ENCODE measurements around the gene RERE.
"Not testable (repeated sequence)": the region's sequence is repeated elsewhere in the genome, so short reads cannot be mapped to it uniquely, and the experiment has no call there.

The RERE gene

DNA sequence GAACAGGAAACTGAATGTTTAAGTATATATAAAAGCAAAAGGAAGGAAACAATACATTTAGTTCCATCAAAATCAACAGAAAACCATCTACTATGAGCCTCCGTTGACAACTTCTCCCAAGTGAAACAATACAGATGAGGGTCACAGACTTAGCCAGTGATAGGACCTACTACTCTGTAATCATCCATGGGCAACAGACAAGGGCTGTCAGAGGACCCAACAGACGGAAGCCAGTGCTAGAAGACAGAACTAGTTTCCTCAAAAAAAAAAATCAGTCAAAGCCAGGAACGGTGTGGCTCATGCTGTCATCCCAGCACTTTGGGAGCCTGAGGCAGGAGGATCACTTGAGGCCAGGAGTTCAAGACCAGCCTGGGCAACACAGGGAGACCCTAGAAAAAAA, 20.6 kb downstream of the RERE start:
- no peak for FAIRE-seq

DNA sequence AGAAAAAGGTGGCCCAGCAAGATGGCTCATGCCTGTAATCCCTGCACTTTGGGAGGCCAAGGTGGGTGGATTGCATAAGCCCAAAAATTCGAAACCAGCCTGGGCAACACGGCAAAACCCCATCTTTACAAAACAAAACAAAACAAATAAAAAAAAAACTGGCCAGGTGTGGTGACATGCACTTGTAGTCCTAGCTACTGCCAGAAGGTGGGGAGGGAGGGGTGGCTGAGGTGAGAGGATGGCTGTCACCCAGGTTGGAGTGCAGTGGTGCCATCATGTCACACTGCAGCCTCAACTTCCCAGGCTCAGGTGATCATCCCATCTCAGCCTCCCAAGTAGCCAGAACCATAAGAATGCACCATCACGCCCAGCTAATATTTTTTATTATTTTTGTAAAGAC, 22.8 kb downstream of the RERE start:
- FAIRE-seq = no peak

DNA sequence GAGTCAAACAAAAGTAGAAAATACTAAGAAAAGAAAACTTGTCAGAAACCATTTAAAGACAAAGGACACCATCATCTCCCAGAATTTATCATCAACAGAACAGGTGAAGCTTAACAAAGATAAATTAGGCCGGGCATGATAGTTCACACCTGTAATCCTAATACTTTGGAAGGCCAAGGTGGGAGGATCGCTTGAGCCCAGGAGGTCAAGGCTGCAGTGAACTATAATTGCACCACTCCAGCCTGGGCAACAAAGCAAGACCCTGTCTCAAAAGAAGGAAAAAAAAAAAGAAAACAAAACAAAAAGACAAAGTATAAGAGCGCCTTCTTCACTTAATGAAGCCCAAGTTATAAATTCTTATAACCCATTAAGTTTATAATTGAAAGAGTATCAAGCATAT, 25.6 kb downstream of the RERE start:
- no peak for FAIRE-seq

DNA sequence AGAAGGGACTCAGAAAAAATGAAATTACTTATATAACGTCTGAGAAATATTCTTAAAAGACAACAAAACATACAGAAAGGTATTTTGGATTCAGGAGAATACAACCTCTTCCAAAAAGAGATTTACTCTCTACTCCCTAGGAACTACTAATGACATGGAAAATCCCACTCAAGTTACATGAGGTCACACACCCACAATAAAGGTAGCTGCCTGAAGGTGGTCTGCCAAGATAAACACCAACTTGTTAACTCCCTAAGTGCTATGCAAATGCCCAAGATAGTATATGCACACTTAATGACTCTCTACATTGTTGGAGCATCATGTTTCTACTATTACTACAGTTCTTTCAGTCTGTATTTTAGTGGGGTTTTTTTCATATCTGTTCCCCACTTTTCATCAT, 26.5 kb downstream of the RERE start:
- FAIRE-seq = no peak

DNA sequence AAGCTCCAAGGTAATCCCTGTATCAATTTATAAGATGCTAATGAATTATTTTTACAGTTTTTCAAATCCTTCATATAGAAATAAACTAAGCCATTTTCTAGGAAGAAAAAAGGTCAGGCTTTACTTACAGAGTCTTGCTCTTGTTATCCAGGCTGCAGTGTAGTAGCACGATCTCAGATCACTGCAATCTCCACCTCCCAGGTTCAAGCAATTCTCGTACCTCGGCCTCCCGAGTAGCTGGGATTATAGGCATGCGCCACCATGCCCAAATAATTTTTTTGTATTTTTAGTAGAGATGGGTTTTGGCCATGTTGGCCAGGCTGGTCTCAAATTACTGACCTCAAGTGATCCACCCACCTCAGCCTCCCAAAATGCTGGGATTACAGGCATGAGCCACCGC, 27.0 kb downstream of the RERE start:
- FAIRE-seq = no peak

DNA sequence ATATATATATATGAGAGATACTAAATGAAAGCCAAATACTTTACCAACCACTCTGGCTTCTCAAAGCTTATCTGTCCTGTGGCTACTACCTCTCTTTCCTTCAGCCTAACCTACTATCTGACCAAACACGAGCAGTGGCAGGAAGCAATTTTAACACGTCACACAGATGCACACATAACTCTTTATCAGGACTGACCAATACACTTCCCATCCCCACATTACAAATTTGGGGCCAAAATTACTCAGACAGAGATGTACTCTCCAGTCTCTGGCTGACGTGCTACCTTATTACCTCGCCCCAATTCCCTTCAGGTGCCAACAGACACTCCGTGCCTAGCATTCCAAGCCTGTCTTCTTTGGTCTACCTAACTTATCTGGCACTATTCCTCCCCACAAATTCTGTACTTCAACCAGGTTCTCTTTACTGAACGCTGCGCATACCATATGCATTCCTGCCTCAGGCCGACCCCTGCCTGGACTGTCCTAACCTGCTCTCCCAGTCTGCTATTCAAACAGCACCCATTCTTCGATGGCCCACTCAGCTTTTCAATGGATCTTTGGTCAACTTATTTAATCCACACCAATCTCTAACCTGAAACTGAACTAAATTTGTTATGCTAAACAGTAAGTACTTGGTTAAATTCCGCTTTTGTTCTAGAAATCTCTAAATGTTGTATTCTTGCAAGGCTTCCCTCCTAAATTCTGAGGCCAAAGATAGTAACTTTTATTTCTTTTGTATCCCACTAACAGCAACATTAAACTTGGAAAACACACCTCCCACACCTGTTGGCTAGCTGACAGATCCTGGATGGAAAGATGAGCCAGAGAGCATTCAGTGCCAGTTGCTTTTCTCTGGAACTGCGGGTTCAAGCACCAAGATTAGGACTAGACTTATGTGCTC, 27.9 kb downstream of the RERE start:
- FAIRE-seq = no peak

DNA sequence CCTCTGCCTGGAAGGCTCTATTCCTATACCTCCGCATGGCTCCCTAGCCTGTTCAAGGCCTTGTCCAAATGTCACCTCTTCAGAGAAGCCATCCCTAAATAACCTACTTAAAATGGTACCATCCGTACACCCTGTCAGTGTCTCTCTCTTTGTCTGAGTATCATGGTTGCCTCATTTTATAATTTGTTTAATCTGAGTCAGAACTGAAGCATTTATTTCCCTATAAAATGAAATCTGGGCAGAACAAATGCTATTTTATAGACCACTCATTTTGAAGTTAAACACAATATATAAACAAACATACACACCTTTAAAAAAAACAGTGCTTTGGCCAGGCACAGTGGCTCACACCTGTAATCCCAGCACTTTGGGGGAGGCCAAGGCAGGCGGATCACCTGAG, 30.2 kb downstream of the RERE start:
- FAIRE-seq = no peak

DNA sequence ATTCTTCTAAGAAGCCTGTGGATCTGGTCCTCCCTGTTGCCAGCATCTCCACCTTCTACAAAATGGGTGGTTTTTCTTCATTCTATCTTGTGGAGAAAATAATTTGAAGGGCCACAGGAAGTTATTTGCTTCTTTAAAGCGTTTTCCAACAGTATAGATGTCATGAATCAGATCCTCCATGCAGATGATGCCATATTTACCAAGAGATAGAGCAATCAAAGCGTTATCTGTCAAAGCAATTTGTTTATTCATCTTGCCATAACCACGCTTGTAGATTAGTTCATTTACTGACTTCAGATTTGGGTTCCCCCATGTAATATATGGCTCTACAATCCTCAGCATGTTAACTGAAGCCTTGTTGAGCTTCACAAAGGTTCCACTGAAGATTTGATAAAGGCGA, 31.2 kb downstream of the RERE start:
- FAIRE-seq = not testable (repeated sequence)

DNA sequence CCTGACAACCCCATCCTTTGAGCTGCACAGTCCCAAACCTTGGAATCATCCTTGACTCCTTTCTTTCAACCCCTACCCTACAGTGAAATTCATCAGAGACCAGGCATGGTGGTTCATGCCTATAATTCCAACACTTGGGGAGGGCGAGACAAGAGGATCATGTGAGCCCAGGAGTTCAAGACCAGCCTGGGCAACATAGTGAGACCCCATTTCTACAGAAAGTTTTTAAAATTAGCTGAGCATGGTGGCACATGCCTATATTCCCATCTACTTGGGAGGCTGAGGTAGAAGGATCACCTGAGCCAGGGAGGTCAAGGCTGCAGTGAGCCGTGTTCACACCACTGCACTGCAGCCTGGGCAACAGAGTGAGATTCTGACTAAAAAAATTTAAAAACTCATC, 34.5 kb downstream of the RERE start:
- FAIRE-seq = no peak

DNA sequence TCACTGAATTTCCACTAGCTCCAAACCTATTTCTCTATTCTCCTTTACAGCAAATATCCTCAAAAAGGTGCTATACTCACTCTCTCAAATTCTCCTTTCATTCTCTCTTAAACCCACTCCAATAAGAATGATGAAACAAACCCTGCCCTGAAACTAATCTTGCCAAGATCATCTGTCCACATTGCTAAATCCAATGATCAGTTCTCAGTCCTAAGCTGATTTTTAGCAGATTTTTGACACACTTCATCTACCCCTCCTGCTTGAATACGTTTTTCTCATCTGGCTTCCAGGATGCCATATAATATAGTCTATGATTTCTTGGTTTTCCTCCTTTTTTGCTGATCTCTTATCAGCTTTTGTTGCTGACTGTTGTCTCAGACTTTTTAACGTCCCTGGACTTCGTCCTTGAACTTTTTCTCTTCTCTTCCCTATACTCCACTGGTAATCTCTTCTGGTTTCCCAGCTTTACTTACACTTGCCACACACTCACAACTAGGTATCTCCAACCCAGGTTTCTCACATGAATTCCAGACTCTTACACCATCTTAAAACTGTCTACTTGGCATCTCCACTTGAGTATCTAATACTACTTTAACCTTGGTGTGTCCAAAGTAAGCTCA, 35.3 kb downstream of the RERE start:
- no peak for FAIRE-seq

DNA sequence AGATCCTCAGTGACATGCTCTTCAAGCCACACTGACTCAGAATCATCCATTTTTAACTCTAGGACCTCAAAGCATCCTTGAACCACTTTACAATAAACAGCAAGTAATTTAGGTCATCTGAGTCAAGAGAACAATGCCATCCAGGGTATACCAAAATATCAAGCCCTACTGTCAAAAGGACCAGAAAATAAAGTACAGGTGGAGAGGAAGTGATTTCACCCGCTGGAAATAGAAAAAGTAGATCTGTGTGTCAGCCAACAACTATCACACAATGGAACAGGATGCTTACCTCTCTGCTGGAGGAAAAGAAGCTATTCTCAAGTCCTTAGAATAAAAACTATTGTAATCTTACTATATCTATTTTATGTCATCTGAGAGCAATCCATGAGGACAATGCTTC, 37.0 kb downstream of the RERE start:
- FAIRE-seq = no peak

DNA sequence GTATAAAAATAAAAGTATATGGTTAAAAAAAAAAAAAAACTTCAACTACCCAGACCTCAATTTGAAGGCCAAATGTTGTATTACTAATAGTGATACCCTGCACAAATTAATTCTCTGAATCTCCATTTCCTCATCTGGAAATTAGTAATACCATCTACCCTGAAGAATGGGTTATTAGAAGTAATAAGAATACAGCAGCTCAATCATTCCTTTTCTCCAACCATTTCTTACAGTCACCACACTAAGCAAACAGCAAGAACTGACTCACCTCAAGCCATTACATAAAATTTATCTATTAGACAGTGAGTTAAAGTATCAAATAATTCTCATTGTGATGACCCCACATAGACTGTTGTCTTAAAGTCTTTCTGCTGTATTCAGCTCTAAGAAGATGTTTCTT, 39.6 kb downstream of the RERE start:
- FAIRE-seq = no peak

DNA sequence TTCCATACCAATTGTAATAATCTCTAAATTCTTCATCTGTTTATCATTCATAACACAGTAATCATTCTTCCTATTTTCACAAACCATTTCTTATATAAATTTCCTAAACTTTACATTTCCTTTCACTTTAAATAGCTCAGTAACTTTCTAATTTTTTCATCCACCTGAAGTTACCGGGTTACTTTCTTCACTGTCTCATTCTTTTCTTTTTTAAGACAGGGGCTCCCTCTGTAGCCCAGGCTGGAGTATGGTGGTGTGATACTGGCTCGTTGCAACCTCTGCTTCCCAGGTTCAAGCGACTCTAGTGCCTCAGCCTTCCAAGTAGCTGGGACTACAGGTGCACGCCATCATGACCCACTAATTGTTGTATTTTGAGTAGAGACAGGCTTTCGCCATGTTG, 41.3 kb downstream of the RERE start:
- FAIRE-seq = no peak

DNA sequence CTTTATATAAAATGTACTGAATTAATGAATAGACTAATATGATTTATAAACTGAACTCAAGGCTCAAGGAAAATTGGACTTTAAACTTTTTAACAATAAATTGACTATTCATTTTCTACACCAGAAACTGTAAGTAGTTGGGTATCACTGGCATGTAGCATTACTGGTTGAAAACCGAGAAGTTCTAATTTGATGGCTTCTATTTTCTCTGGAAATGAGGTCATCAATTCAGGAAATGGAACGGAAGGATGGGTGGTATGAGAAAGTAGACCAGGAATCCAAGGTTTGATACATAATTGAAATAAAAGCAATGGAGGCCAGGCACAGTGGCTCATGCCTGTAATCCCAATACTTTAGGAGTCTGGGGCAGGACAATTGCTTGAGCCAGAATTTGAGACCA, 50.4 kb downstream of the RERE start:
- FAIRE-seq = no peak

DNA sequence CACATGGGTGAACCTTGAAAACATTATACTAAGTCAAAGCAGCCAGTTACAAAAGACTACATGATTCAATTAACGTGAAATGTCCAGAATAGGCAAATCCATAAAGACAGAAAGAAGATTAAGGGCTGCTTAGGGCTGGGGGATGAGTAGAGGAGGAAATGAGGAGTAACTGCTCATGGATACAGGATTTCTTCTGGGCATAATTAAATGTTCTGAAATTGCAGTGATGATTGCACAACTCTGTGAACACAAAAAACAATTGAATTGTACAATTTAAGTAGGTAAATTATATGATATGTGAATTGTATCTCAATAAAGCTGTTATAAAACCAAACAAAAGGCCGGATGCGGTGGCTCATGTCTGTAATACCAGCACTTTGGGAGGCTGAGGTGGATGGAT, 52.2 kb downstream of the RERE start:
- no peak for FAIRE-seq

DNA sequence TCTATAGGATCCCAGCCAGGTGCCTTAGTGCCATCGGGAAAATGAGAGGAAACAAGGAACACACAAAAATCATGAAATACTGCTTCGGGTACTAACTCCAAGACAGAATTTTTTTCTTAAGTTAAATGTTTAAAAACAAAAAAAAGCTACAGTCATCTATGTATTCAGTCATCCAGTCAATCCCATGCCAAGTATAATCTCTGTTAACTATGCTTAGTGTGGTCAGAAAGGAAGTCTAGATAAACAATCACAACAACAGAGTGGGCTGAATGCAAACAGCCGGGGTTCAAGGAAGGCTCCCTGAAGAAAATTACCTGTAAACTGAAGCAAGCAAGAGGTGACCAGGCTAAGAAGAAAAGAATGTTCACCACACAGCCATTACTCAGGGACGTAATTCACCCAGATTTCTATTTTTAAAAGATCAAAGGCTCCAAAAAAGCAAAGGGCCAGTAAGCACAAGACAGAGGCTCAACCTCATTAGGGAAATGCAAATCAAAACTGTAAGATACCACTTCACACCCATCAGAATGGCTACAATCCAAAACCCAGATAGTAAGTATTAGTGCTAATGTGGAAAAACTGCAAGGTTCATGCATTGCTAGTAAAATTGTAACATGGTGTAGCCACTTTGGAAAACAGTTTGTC, 53.0 kb downstream of the RERE start:
- FAIRE-seq = no peak

DNA sequence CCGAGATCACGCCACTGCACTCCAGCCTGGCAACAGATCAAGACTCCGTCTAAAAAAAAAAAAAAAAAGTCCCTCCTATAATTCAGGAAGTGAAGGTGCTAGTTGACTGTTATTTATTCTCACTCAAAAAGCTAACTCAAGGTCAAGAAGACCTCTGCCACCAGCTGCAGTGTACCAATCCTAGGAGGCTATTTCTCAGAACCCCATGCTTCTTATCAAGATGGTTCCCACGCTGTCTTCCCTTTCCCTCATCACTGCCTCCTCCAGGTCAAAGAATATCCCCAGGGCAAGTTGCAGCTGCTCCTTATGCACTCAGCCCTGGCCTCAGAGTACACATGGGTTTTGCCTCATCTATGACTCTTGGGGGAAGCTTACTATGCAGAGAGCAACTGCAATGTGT, 53.6 kb downstream of the RERE start:
- no peak for FAIRE-seq

DNA sequence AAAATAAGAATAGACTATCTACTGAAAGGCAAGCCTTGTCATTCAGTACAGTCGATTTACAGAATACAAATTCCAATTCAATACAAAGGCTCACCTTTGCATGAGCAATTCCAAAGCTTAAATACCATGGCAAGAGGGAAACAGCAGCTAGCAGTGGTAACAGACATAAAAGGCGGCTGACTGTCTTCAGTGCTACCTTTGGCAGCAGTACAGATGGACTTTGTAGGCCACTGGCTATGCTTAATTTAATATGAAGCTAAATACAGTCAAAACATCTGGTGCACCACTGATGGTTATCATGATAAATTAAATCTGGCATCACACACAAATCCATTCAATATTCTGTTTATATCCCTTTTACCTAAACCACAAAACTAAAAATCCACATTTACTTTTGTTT, 62.4 kb downstream of the RERE start:
- FAIRE-seq = peak; percentile 23

DNA sequence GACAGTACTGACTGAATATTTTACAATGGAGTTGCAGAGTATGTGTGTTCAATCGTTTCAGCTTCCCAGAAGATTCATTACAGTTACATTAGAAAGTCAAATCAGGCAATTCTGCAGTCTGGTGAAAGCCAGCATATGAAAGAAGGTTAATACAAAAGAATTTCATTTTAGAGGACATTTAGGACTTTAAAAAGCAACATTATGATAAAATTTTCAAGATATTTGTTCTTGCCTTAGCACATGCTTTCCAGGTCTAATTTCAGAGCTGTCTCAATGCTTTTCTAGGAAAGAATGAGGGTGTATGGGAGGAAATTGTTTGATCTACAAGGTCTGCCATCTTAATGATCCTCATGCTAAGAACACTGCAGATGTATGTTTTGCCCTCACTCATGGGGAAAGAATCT, 63.2 kb downstream of the RERE start:
- FAIRE-seq = no peak

DNA sequence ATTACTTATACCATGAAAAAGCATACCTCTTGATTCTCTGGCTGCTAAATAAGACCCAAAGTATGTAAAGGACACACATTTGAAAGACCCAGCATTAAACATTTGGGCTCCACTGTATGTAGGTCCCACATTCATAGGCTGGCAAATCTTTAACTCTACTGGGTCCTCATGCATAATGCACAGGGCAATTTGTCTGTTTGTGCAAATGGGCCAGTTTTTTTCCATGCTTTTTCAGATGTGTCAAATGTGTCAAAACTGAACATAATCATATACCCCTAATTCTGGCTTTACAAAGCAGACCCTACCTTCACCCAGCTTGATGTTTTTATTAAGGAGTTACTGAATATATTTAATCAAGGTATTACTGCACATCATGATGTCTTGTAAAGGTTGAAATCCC, 63.7 kb downstream of the RERE start:
- no peak for FAIRE-seq

DNA sequence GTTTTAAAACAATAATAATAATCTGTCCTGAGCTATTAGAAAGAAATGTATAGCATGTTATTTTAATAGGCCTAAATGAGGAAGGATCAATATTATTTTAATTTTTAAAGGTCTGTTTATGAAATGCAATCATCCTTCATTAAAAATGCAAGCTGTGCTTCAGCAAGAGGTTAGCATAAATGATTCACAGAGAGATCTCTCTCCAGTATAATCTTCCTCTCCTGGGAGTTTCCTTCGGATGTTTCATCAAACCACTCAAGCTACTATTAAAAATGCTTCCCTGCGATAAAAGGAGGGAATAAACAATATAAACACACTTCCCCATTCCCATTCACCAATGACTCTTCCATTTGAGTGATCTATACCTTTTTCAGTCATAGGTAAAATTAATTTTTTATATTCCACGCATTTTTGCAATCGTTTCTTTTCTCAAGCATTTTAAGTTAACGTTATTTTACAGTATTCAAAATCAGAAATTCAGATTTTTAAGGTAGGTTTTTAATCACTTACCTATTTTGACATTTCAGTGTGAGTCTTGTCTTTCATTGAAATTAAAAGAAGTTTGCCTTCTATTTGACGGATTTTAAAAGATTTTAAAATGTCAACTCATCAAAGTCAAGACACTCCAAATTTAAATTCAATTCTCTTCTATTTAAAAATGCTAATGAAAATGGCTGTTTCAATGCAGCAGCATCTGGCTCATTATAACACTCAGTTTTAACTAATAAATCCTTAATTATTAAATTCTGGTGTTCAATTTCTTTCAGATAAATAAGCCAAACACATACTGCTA, 64.3 kb downstream of the RERE start:
- FAIRE-seq = no peak

DNA sequence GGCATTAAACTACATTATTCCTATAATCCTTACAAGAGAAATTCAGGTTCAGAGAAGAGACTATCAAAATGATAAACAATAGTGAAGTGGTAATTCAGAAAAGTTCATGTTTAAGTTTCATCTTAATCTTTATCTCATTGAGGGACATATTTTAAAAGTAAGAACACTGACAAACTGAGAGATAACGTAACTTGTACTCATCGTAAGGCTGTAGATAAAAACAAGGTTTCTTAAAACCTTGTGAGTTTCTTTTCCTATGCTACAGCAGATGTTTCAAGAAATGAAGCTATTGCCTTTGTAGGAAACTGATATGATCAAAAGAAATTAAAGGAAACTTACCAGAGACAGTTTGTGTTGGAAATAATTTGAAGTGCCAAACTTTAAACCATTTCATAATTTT, 65.0 kb downstream of the RERE start:
- no peak for FAIRE-seq

DNA sequence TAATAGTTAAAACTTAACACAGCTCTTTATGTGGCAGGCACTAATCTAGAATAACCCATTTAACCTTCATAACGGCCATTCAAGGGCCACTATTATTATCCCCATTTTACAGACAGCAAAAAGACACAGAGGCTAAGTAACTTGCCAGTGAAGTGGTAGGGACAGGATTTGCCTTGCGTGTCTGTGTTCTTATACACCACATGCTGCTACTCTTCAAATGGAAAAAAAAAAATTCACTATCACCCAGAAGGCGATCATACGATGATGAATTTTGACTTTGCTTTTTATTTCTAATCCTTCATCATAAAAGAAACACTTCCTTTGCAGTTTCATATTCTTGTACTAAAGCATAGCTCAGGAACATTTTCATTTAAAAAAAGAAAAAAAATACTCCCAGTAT, 65.5 kb downstream of the RERE start:
- FAIRE-seq = no peak
